SK-N-SH (cell line): ENCODE results near the gene METTL15. TPM values are rescaled to one million over a fixed set of nuclear protein-coding genes. Genes with fewer than 3 reads are reported as not detected.

Experiments
- CTCF ChIA-PET: fragments of 300-600, 350-600 bp; formaldehyde crosslinking; extraction: SDS; loops from one replicate; lab custom pipeline; 2021; lab: Yijun Ruan, JAX
- POLR2A ChIA-PET: fragments of 350-600 bp; sonication (Branson Sonifier 250); formaldehyde crosslinking; extraction: SDS; loops from one replicate; lab custom pipeline; 2020; ENCODE audit warnings: antibody characterized with exemption, inconsistent platforms; lab: Yijun Ruan, JAX
- DNase-seq: peaks from one replicate; pipeline ENCODE4 v3.0.0; 2012
- H2AFZ ChIP-seq: fragments of 200-600 bp; sonication (generic); 2 replicates; pipeline ENCODE4 v1.8.1; 2016; ENCODE audit warnings: antibody characterized with exemption, mild to moderate bottlenecking, low read depth
- H3F3A ChIP-seq: fragments of 200-600 bp; sonication (generic); replicated peaks from 2 replicates; pipeline ENCODE3; 2016; ENCODE audit warnings: antibody characterized with exemption, mild to moderate bottlenecking; ENCODE audit not compliant: insufficient read depth
- H3K27ac ChIP-seq, 2 experiments: fragments of 200-500 bp in 1 of 2; fragments of 200-600 bp in 1 of 2; sonication (Bioruptor generic) in 1 of 2; sonication (generic), shearing (Covaris generic) in 1 of 2; 2 replicates each; pipeline versions ENCODE4 v1.5.1 to v1.6.1; 2014 to 2016; ENCODE audit warnings: low read depth in 2 of 2, inconsistent platforms in 1 of 2, low read length in 1 of 2, mild to moderate bottlenecking in 1 of 2, mixed read lengths in 1 of 2
- H3K27me3 ChIP-seq: fragments of 200-600 bp; sonication (generic), shearing (Covaris generic); 2 replicates; pipeline ENCODE4 v1.6.1; 2016; ENCODE audit warnings: mixed run types; ENCODE audit not compliant: insufficient read depth
- H3K36me3 ChIP-seq, 2 experiments: fragments of 200-500 bp in 1 of 2; fragments of 200-600 bp in 1 of 2; sonication (Bioruptor generic) in 1 of 2; sonication (generic) in 1 of 2; replicated peaks in 1 of 2; 2 replicates each; pipeline versions ENCODE3 to v1.5.1; 2014 to 2016; ENCODE audit warnings: low read length in 1 of 2, mild to moderate bottlenecking in 1 of 2; ENCODE audit not compliant: insufficient read depth in 2 of 2, control insufficient read depth in 1 of 2
- H3K4me1 ChIP-seq, 2 experiments: fragments of 200-500 bp in 1 of 2; fragments of 200-600 bp in 1 of 2; sonication (Bioruptor generic) in 1 of 2; sonication (generic), shearing (Covaris generic) in 1 of 2; 2 replicates each; pipeline versions ENCODE4 v1.5.1 to v1.6.1; 2014 to 2016; ENCODE audit warnings: low read depth in 1 of 2, low read length in 1 of 2, mixed run types in 1 of 2; ENCODE audit not compliant: insufficient read depth in 2 of 2, control insufficient read depth in 1 of 2
- H3K4me2 ChIP-seq: fragments of 200-600 bp; sonication (generic), shearing (Covaris generic); 2 replicates; pipeline ENCODE4 v1.6.1; 2017; ENCODE audit warnings: mixed run types
- H3K4me3 ChIP-seq, 2 experiments: fragments of 200-500 bp in 1 of 2; fragments of 200-600 bp in 1 of 2; sonication (Bioruptor generic) in 1 of 2; sonication (generic), shearing (Covaris generic) in 1 of 2; 2 replicates each; pipeline versions ENCODE4 v1.5.1 to v1.8.1; 2014 to 2016; ENCODE audit warnings: low read depth in 2 of 2, inconsistent platforms in 1 of 2, low read length in 1 of 2, mild to moderate bottlenecking in 1 of 2, mixed read lengths in 1 of 2, moderate library complexity in 1 of 2
- H3K79me2 ChIP-seq: fragments of 200-600 bp; sonication (generic); 2 replicates; pipeline ENCODE4 v1.8.1; 2017; ENCODE audit warnings: mild to moderate bottlenecking; ENCODE audit not compliant: insufficient read depth
- H3K9ac ChIP-seq: fragments of 200-600 bp; sonication (generic); 2 replicates; pipeline ENCODE4 v1.6.1; 2017; ENCODE audit warnings: mixed run types
- H3K9me2 ChIP-seq: fragments of 200-600 bp; sonication (generic); 2 replicates; pipeline ENCODE4 v1.6.1; 2017; ENCODE audit warnings: mixed run types
- H3K9me3 ChIP-seq: fragments of 200-600 bp; sonication (generic); 2 replicates; pipeline ENCODE4 v1.6.1; 2017; ENCODE audit warnings: mixed run types, mild to moderate bottlenecking, moderate library complexity
- H4K20me1 ChIP-seq: fragments of 200-600 bp; sonication (generic); 2 replicates; pipeline ENCODE4 v1.6.1; 2017; ENCODE audit warnings: mild to moderate bottlenecking, mixed run types; ENCODE audit not compliant: insufficient read depth
- CHD2 ChIP-seq: fragments of 150-350 bp; IDR thresholded peaks from 2 replicates; pipeline ENCODE4 v1.6.1; 2018; ENCODE audit warnings: low read length; ENCODE audit not compliant: partially characterized antibody
- EZH2phosphoT487 ChIP-seq: fragments of 200-600 bp; sonication (generic); IDR thresholded peaks from 2 replicates; pipeline ENCODE4 v1.6.1; 2017; ENCODE audit warnings: low read depth, mixed run types, mild to moderate bottlenecking, antibody characterized with exemption, moderate library complexity, borderline replicate concordance
- MEF2A ChIP-seq: IDR thresholded peaks from 2 replicates; pipeline ENCODE4 v1.4.0; 2012; ENCODE audit warnings: low read depth, borderline replicate concordance
- PBX3 ChIP-seq: IDR thresholded peaks from 2 replicates; pipeline ENCODE4; 2012
- RAD21 ChIP-seq: IDR thresholded peaks from 2 replicates; pipeline ENCODE4 v1.6.1; 2012; ENCODE audit warnings: mild to moderate bottlenecking, low read length
- REST ChIP-seq: IDR thresholded peaks from 2 replicates; pipeline ENCODE4 v1.6.1; 2012; ENCODE audit warnings: mild to moderate bottlenecking, low read depth, low read length, moderate library complexity
- RXRA ChIP-seq: IDR thresholded peaks from 2 replicates; pipeline ENCODE4 v1.4.0; 2012; ENCODE audit warnings: low read depth, mild to moderate bottlenecking, borderline replicate concordance
- SIN3A ChIP-seq: IDR thresholded peaks from 2 replicates; pipeline ENCODE4 v1.6.1; 2012; ENCODE audit warnings: low read depth, mild to moderate bottlenecking, low read length, moderate library complexity, borderline replicate concordance
- SMC3 ChIP-seq: IDR thresholded peaks from 2 replicates; pipeline ENCODE4 v1.6.1; 2012; ENCODE audit warnings: low read depth, low read length, improper control_type of control experiment
- TAF1 ChIP-seq: IDR thresholded peaks from 2 replicates; pipeline ENCODE4 v1.6.1; 2012; ENCODE audit warnings: low read depth, mild to moderate bottlenecking, low read length, moderate library complexity, borderline replicate concordance
- TEAD4 ChIP-seq: IDR thresholded peaks from 2 replicates; pipeline ENCODE4 v1.4.0; 2012; ENCODE audit warnings: mild to moderate bottlenecking, borderline replicate concordance; ENCODE audit not compliant: insufficient read depth
- YY1 ChIP-seq: IDR thresholded peaks from 2 replicates; pipeline ENCODE4 v1.4.0; 2012; ENCODE audit warnings: low read depth, mild to moderate bottlenecking
- ZBTB33 ChIP-seq: IDR thresholded peaks from 2 replicates; pipeline ENCODE4 v1.4.0; 2012; ENCODE audit warnings: low read depth, borderline replicate concordance
- WGBS: methylation state at CpG from one replicate; pipeline ENCODE4 v1.1.6; 2017; ENCODE audit warnings: low lambda C conversion rate; 5-methylcytosine and 5-hydroxymethylcytosine counted together
- polyA plus RNA-seq, 3 experiments: library from polyadenylated mRNA; depleted of rRNA; stranded (reverse); fragments of >200 nt; gene quantifications; 2 replicates each; pipeline ENCODE4 v1.2.3, GENCODE V29; 2012

METTL15 gene
- polyA plus RNA-seq, 1 of the 3 experiments (the other 2 are of a cell fraction) = 4.7 TPM

GRCh38 chr11:28132548-28132947 is 24.4 kb downstream of the METTL15 start:
- Histone ChIP-seq H2AFZ (no peak overlapping the region), H3K4me2 (no peak overlapping the region), H3K9me3 (no peaks in the 10 kb centered on the region), H3K4me3 (no peak overlapping the region), H3F3A (no peaks in the 10 kb centered on the region), H3K9ac (no peak overlapping the region), H3K27me3 (no peaks in the 10 kb centered on the region), H3K36me3 (peaks cover 12 to 68% of the 10 kb centered on the region in 2 experiments), H3K27ac (no peak overlapping the region), H3K9me2 (no peaks in the 10 kb centered on the region), H3K79me2 (no peaks in the 10 kb centered on the region), H3K4me1 (no peaks in the 10 kb centered on the region), H4K20me1 (no peaks in the 10 kb centered on the region)
- CTCF ChIA-PET = no interaction called here
- POLR2A ChIA-PET = no interaction called here
- WGBS = 91% methylated on average over 1 of the region's 1 CpG
- TF ChIP-seq YY1 = no peak
- no peak for TF ChIP-seq REST
- TF ChIP-seq TEAD4 = no peak
- TF ChIP-seq RXRA = no peak
- no peak for TF ChIP-seq TAF1
- no peak for DNase-seq

- no peak overlapping the region for H3K9ac ChIP-seq
- no peak for DNase-seq
- no peak overlapping the region for H3K4me2 ChIP-seq
- H3K9me2 ChIP-seq = no peaks in the 10 kb centered on the region
- POLR2A ChIA-PET = no interaction called here
- H3F3A ChIP-seq = no peaks in the 10 kb centered on the region
- no peak overlapping the region for H2AFZ ChIP-seq
- H3K36me3 ChIP-seq = peaks cover 13 to 69% of the 10 kb centered on the region in 2 experiments
- TF ChIP-seq CHD2 (no peak), RAD21 (no peak), SIN3A (no peak), ZBTB33 (no peak), MEF2A (no peak), REST (no peak), EZH2phosphoT487 (no peak), RXRA (no peak), SMC3 (no peak), PBX3 (no peak)
- TF ChIP-seq, all 33 proteins: peak for 0
- Histone ChIP-seq H3K4me1 (no peaks in the 10 kb centered on the region), H3K27me3 (no peaks in the 10 kb centered on the region), H3K9me3 (0 out of 2 replicates have a peak, but pooled peaks cover 4% of the 10 kb centered on the region), H3K27ac (no peak overlapping the region), H3K4me3 (no peak overlapping the region), H4K20me1 (no peaks in the 10 kb centered on the region), H3K79me2 (no peaks in the 10 kb centered on the region)
- CTCF ChIA-PET = no interaction called here
- 94% methylated on average over 3 of the region's 3 CpGs for WGBS
Observed at GRCh38 chr11:28133146-28133545, 25.0 kb downstream of the METTL15 start.
